K562 (cell line): ENCODE data around the gene FOXP4. TPM values are rescaled to one million over a fixed set of nuclear protein-coding genes. Genes with fewer than 3 reads are reported as not detected.

Experiments
- ATAC-seq: fragments of 200-7000 bp; cut with Tn5 transposase; 3 replicates; pipeline ENCODE4 v1.9.1; 2020; ENCODE audit warnings: moderate library complexity
- BruUV-seq: library from RNA; stranded (reverse); fragments of 400-500 nt; replicated peaks from 2 replicates; lab custom pipeline; 2021; lab: Mats Ljungman, UMichigan
- CTCF ChIA-PET: fragments of 300-600 bp; formaldehyde crosslinking; extraction: SDS; loops from one replicate; lab custom pipeline; 2021; ENCODE audit warnings: low intra/inter-chr PET ratio; lab: Yijun Ruan, JAX
- POLR2A ChIA-PET: fragments of 300-600, 350-650 bp; sonication (Branson Sonifier 250); formaldehyde crosslinking; extraction: SDS; loops from one replicate; lab custom pipeline; 2021; ENCODE audit warnings: antibody characterized with exemption, inconsistent platforms; lab: Yijun Ruan, JAX
- DNase-seq, 4 experiments: peaks; one replicate each; pipeline versions ENCODE4 v3.0.0 to v3.0.0-alpha.2; 2011 to 2018; ENCODE audit warnings: low spot score in 3 of 4, mixed read lengths in 3 of 4; ENCODE audit errors: extremely low read depth in 1 of 4
- FAIRE-seq: peaks from 2 replicates; lab custom pipeline; 2011; peaks lifted over from hg19 to GRCh38; lab: Jason Lieb, UNC
- H2AFZ ChIP-seq: 2 replicates; pipeline ENCODE4 v1.6.0; 2011; ENCODE audit warnings: low read depth, low read length, control low read depth, inconsistent platforms
- H3K27ac ChIP-seq: fragments of 200-600 bp; 3 replicates; pipeline ENCODE4 v1.8.0; 2011; ENCODE audit warnings: low read depth, mild to moderate bottlenecking, control low read depth, inconsistent platforms, low read length, moderate library complexity, mixed read lengths; ENCODE audit errors: extremely low read depth
- H3K27me3 ChIP-seq, 2 experiments: fragments of 300-600 bp in 1 of 2; 2 replicates in 1 of 2; 3 replicates in 1 of 2; pipeline versions ENCODE4 v1.6.0 to v1.8.0; 2011; ENCODE audit warnings: inconsistent platforms in 2 of 2, low read length in 2 of 2, mild to moderate bottlenecking in 1 of 2, mixed read lengths in 1 of 2, moderate library complexity in 1 of 2; ENCODE audit not compliant: control insufficient read depth in 2 of 2, insufficient read depth in 2 of 2
- H3K36me3 ChIP-seq: fragments of 300-600 bp; 3 replicates; pipeline ENCODE4 v1.8.0; 2011; ENCODE audit warnings: mild to moderate bottlenecking, low read length, inconsistent platforms; ENCODE audit not compliant: control insufficient read depth, insufficient read depth
- H3K4me1 ChIP-seq, 2 experiments: fragments of 200-600 bp in 1 of 2; replicated peaks in 1 of 2; 2 replicates in 1 of 2; 3 replicates in 1 of 2; pipeline versions ENCODE4 v1.5.1 to v1.8.0; 2011; ENCODE audit warnings: inconsistent platforms in 2 of 2, low read length in 2 of 2, mild to moderate bottlenecking in 1 of 2, mixed read lengths in 1 of 2, moderate library complexity in 1 of 2; ENCODE audit not compliant: control insufficient read depth in 2 of 2, insufficient read depth in 2 of 2
- H3K4me2 ChIP-seq: 2 replicates; pipeline ENCODE4 v1.6.1; 2011; ENCODE audit warnings: low read length, control low read depth, inconsistent platforms, mixed read lengths; ENCODE audit not compliant: insufficient read depth
- H3K4me3 ChIP-seq: fragments of 200-600 bp; sonication (generic), shearing (Covaris generic); 2 replicates; pipeline ENCODE4 v1.5.1; 2016; ENCODE audit warnings: control low read depth, inconsistent platforms
- H3K79me2 ChIP-seq: fragments of 200-600 bp; 3 replicates; pipeline ENCODE4 v1.8.0; 2011; ENCODE audit warnings: low read length, inconsistent platforms; ENCODE audit not compliant: control insufficient read depth, insufficient read depth
- H3K9ac ChIP-seq, 2 experiments: 2 replicates each; pipeline versions ENCODE4 v1.6.0 to v1.6.1; 2011; ENCODE audit warnings: low read depth in 2 of 2, low read length in 2 of 2, control low read depth in 1 of 2, inconsistent platforms in 1 of 2, mild to moderate bottlenecking in 1 of 2, mixed read lengths in 1 of 2; ENCODE audit not compliant: insufficient read depth in 1 of 2
- H3K9me1 ChIP-seq: one replicate; pipeline ENCODE4 v1.6.0; 2011; ENCODE audit warnings: inconsistent platforms, mild to moderate bottlenecking, low read length, moderate library complexity; ENCODE audit not compliant: control insufficient read depth, insufficient read depth
- H3K9me3 ChIP-seq: replicated peaks from 2 replicates; pipeline ENCODE4 v1.5.1; 2011; ENCODE audit warnings: low read depth, low read length, inconsistent platforms; ENCODE audit not compliant: control insufficient read depth, insufficient read depth
- H4K20me1 ChIP-seq: replicated peaks from 2 replicates; pipeline ENCODE4 v1.6.1; 2011; ENCODE audit warnings: low read length, inconsistent platforms, mixed read lengths; ENCODE audit not compliant: control insufficient read depth, insufficient read depth
- CTCFL ChIP-seq: IDR thresholded peaks from 2 replicates; pipeline ENCODE4 v1.6.1; 2011; ENCODE audit warnings: borderline replicate concordance, low read depth, mild to moderate bottlenecking, moderate library complexity, low read length; ENCODE audit not compliant: insufficient read depth, poor library complexity, severe bottlenecking
- MYC ChIP-seq, 2 experiments: fragments of 250-450 bp in 1 of 2; sonication (Bioruptor Pico) in 1 of 2; IDR thresholded peaks; 2 replicates each; pipeline versions ENCODE4 v1.5.1 to v1.6.1; 2012 to 2021; ENCODE audit warnings: low read depth in 2 of 2, borderline replicate concordance in 1 of 2, improper control_type of control experiment in 1 of 2, low read length in 1 of 2, mild to moderate bottlenecking in 1 of 2, moderate library complexity in 1 of 2
- PTBP1 ChIP-seq: fragments of 200-400 bp; formaldehyde crosslinking; IDR thresholded peaks from 2 replicates; pipeline ENCODE4 v1.6.1; 2017; ENCODE audit warnings: low read depth, low read length
- RBM15 ChIP-seq: fragments of 200-400 bp; formaldehyde crosslinking; IDR thresholded peaks from 2 replicates; pipeline ENCODE4 v1.6.1; 2018; ENCODE audit warnings: mild to moderate bottlenecking, low read length, moderate library complexity; ENCODE audit not compliant: insufficient read depth
- STAT5B ChIP-seq: fragments of 250-450 bp; sonication (Bioruptor Pico); IDR thresholded peaks from 2 replicates; pipeline ENCODE4 v1.8.0; 2021; ENCODE audit warnings: mild to moderate bottlenecking, inconsistent platforms
- ZBTB26 ChIP-seq: fragments of 450-650 bp; formaldehyde crosslinking; IDR thresholded peaks from 2 replicates; pipeline ENCODE4 v1.4.0; 2022; ENCODE audit warnings: missing genetic modification characterization
- ZBTB5 ChIP-seq: fragments of 450-650 bp; IDR thresholded peaks from 2 replicates; pipeline ENCODE4 v1.6.1; 2017; ENCODE audit warnings: antibody characterized with exemption
- ZNF639 ChIP-seq, 2 experiments: fragments of 200-800 bp in 1 of 2; sonication (Bioruptor generic) in 1 of 2; sonication (generic) in 1 of 2; formaldehyde crosslinking in 1 of 2; IDR thresholded peaks in 1 of 2; conservative IDR thresholded peaks in 1 of 2; 2 replicates each; pipeline versions ENCODE4 v1.5.0 to v1.6.1; 2016 to 2020; ENCODE audit warnings: missing compliant biosample characterization in 1 of 2, missing genetic modification characterization in 1 of 2, missing genetic modification reagents in 1 of 2
- ZSCAN29 ChIP-seq: fragments of 450-650 bp; IDR thresholded peaks from 2 replicates; pipeline ENCODE4 v1.6.1; 2017
- WGBS: fragments of 100-300 bp; shearing (Covaris generic); methylation state at CpG from one replicate; pipeline ENCODE4 v1.1.6; 2016; ENCODE audit warnings: low coverage, mixed read lengths; ENCODE audit not compliant: insufficient coverage; ENCODE audit errors: missing lambda C conversion rate; 5-methylcytosine and 5-hydroxymethylcytosine counted together
- in situ Hi-C: fragments of 300-500 bp; cut with MboI; formaldehyde crosslinking; loops from 4 replicates; pipeline ENCODE4 v1.15.0; 2018; ENCODE audit warnings: inconsistent platforms, mixed read lengths
- intact Hi-C: fragments of 100-400 bp; cut with micrococcal nuclease; formaldehyde crosslinking; loops from 2 replicates; pipeline ENCODE4 v1.14.2; 2022
- polyA plus RNA-seq, 8 experiments: library from polyadenylated mRNA; depleted of rRNA in 4 of 8; stranded (reverse) in 5 of 8; unstranded in 3 of 8; fragments of >200 nt; fragmentation: Nextera tagmentation in 2 of 8; fragmentation: Illumina TruSeq in 1 of 8; extraction: Ambion mirVana in 2 of 8; extraction: Trizol in 1 of 8; gene quantifications; 2 replicates each; pipeline versions ENCODE4 v1.2.1 to v1.2.3, GENCODE V29; 2011 to 2014; ENCODE audit warnings: inconsistent platforms in 1 of 8, missing spikeins in 1 of 8
- total RNA-seq, 7 experiments: library from RNA; depleted of rRNA in 6 of 7; stranded (reverse); fragments of >200 nt in 6 of 7; fragmentation: Illumina TruSeq in 2 of 7; extraction: Trizol in 2 of 7; gene quantifications; 2 replicates each; pipeline versions ENCODE4 v1.2.1 to v1.2.3, GENCODE V29; 2011 to 2021; ENCODE audit warnings: low replicate concordance in 1 of 7

Gene FOXP4
- total and polyA plus RNA-seq, 9 of the 15 experiments (the other 6 are each of a cell fraction or from before 2014, with no cell fraction given) = 0.11 to 29.4 (median 2.3) TPM

GRCh38 chr6:41561931-41562911, 16.0 kb downstream of the FOXP4 start:
- no peak overlapping the region for H3K9ac ChIP-seq
- FAIRE-seq (no peak), ATAC-seq (no peak), DNase-seq (no peak)
- H3K27ac ChIP-seq = no peak overlapping the region
- peaks cover 0 to 9% of the 10 kb centered on the region in 2 experiments; a peak in 3 of 5 replicates for H3K4me1 ChIP-seq
- ChIA-PET CTCF (no interaction called here), POLR2A (interaction anchor here (1.0 to 1.2 kb wide), 4 partner anchors 8 to 22 kb away, joined by 3 to 4 read pairs (median 3); no protein-coding TSS in a partner anchor)
- H3K9me1 ChIP-seq = no peaks in the 10 kb centered on the region
- H3K9me3 ChIP-seq = no peaks in the 10 kb centered on the region
- no TSS peak for BruUV-seq
- H3K4me3 ChIP-seq = no peak overlapping the region
- peaks cover 4% of the 10 kb centered on the region; the same call in 1 of the 2 replicates for H4K20me1 ChIP-seq
- no peaks in the 10 kb centered on the region for H3K27me3 ChIP-seq
- H3K36me3 ChIP-seq = peaks cover 18% of the 10 kb centered on the region; the same call in 2 of the 3 replicates
- in situ Hi-C loops (no loop called here), intact Hi-C loops (no loop called here)
- no peak overlapping the region for H3K4me2 ChIP-seq
- WGBS = 91% methylated on average over 10 of the region's 10 CpGs
- no peak overlapping the region for H2AFZ ChIP-seq
- no peaks in the 10 kb centered on the region for H3K79me2 ChIP-seq
- TF ChIP-seq ZNF639 (CRISPR knock-in tag; conservative IDR thresholded peaks at IDR 0.05 in 1 of 2, IDR thresholded peaks at IDR 0.05 in 1 of 2) (no peak), ZSCAN29 (no peak), PTBP1 (no peak), ZBTB5 (no peak), MYC (IDR thresholded peaks at IDR 0.05; ENCODE audit: low read depth, low read length) (no peak), MYC (CRISPR knock-in tag; IDR thresholded peaks at IDR 0.05; ENCODE audit: borderline replicate concordance, low read depth) (no peak), RBM15 (no peak), ZBTB26 (CRISPR knock-in tag) (no peak), CTCFL (no peak), STAT5B (no peak)
